K562 (cell line): ENCODE results near the gene SPTLC3. TPM values are rescaled to one million over a fixed set of nuclear protein-coding genes. Genes with fewer than 3 reads are reported as not detected.

Experiments
- FUS ChIP-seq: fragments of 200-400 bp; formaldehyde crosslinking; optimal IDR thresholded peaks from 2 replicates; pipeline ENCODE3; 2017; ENCODE audit warnings: low read depth, low read length
- JUN ChIP-seq, 2 experiments: sonication (generic) in 1 of 2; formaldehyde crosslinking in 1 of 2; IDR thresholded peaks; 2 replicates each; pipeline versions ENCODE4 v1.6.1 to v1.8.0; 2012 to 2022; ENCODE audit warnings: borderline replicate concordance in 2 of 2, mild to moderate bottlenecking in 2 of 2, improper control_type of control experiment in 1 of 2, low read depth in 1 of 2, low read length in 1 of 2, missing genetic modification reagents in 1 of 2
- LARP7 ChIP-seq: fragments of 450-650 bp; IDR thresholded peaks from 2 replicates; pipeline ENCODE4 v1.6.1; 2016
- TRIM24 ChIP-seq, 2 experiments: fragments of 450-650 bp; IDR thresholded peaks; 2 replicates each; pipeline ENCODE4 v1.6.1; 2016
- ZNF830 ChIP-seq: fragments of 250-450 bp; sonication (Bioruptor Pico); IDR thresholded peaks from 2 replicates; pipeline ENCODE4 v1.5.0; 2021; ENCODE audit warnings: mild to moderate bottlenecking
- polyA plus RNA-seq, 8 experiments: library from polyadenylated mRNA; depleted of rRNA in 4 of 8; stranded (reverse) in 5 of 8; unstranded in 3 of 8; fragments of >200 nt; fragmentation: Nextera tagmentation in 2 of 8; fragmentation: Illumina TruSeq in 1 of 8; extraction: Ambion mirVana in 2 of 8; extraction: Trizol in 1 of 8; gene quantifications; 2 replicates each; pipeline versions ENCODE4 v1.2.1 to v1.2.3, GENCODE V29; 2011 to 2014; ENCODE audit warnings: inconsistent platforms in 1 of 8, missing spikeins in 1 of 8
- total RNA-seq, 7 experiments: library from RNA; depleted of rRNA in 6 of 7; stranded (reverse); fragments of >200 nt in 6 of 7; fragmentation: Illumina TruSeq in 2 of 7; extraction: Trizol in 2 of 7; gene quantifications; 2 replicates each; pipeline versions ENCODE4 v1.2.1 to v1.2.3, GENCODE V29; 2011 to 2021; ENCODE audit warnings: low replicate concordance in 1 of 7

Gene SPTLC3
- total and polyA plus RNA-seq, 9 of the 15 experiments (the other 6 are each of a cell fraction or from before 2014, with no cell fraction given): not detected

GRCh38 chr20:13216533-13216932 lies 207.8 kb downstream of the SPTLC3 start (continued):
- TF ChIP-seq ZNF830 (no peak), LARP7 (no peak), FUS (no peak), TRIM24 (IDR thresholded peaks at IDR 0.05) (no peak), JUN (IDR thresholded peaks at IDR 0.05; ENCODE audit: borderline replicate concordance, low read depth, low read length) (no peak), JUN (CRISPR knock-in tag; IDR thresholded peaks at IDR 0.05; ENCODE audit: borderline replicate concordance) (no peak)

Other genes with a start within 250 kb of the SPTLC3 start
- not detected in 2 replicates for gene ISM1, start 212.3 kb downstream of the SPTLC3 start, total RNA-seq (2014; rRNA removed)
- gene ISM1, start 212.3 kb downstream of the SPTLC3 start, total RNA-seq (2014; rRNA removed; fragmentation: Illumina TruSeq; extraction: Trizol): not detected in 2 replicates
- gene ISM1, start 212.3 kb downstream of the SPTLC3 start, total RNA-seq (2015; rRNA removed; fragmentation: Illumina TruSeq; extraction: Trizol): not detected in 2 replicates
- gene ISM1, start 212.3 kb downstream of the SPTLC3 start, total RNA-seq (2021): not detected in 2 replicates
- gene ISM1, start 212.3 kb downstream of the SPTLC3 start, polyA plus RNA-seq (2011; rRNA removed): not detected in 2 replicates
- gene ISM1, start 212.3 kb downstream of the SPTLC3 start, polyA plus RNA-seq (2014; fragmentation: Illumina TruSeq; extraction: Trizol): not detected in 2 replicates
- gene ISM1, start 212.3 kb downstream of the SPTLC3 start, polyA plus RNA-seq (2014; fragmentation: Nextera tagmentation; extraction: Ambion mirVana): not detected
- gene ISM1, start 212.3 kb downstream of the SPTLC3 start, polyA plus RNA-seq (2014; rRNA removed): not detected in 2 replicates